ENCODE measurements around the gene ATP1B3.

- TF ChIP-seq SUZ12 (IDR thresholded peaks at IDR 0.05; ENCODE audit: extremely low read depth, insufficient read depth, insufficient read length), result no peak
- no peak for TF ChIP-seq YY1 (IDR thresholded peaks at IDR 0.05; ENCODE audit: insufficient read depth, insufficient read length)
These were observed 22.7 kb upstream of the ATP1B3 start for GRCh38 chr3:141853629-141854168.
